A549 (cell line): Measurements from ENCODE around the gene DGKD. TPM values are rescaled to one million over a fixed set of nuclear protein-coding genes. Genes with fewer than 3 reads are reported as not detected.

ENCODE experiments used
- ATAC-seq, 2 experiments: fragments of 200-7000 bp in 1 of 2; fragments of >200 bp in 1 of 2; cut with Nextera tagmentation in 1 of 2; cut with Tn5 transposase in 1 of 2; 3 replicates each; pipeline versions ENCODE4 v1.8.0 to v1.9.1; 2018 to 2020; ENCODE audit warnings: mild to moderate bottlenecking in 1 of 2, moderate library complexity in 1 of 2
- CTCF ChIA-PET: fragments of 300-600 bp; sonication (Branson Sonifier 250); formaldehyde crosslinking; extraction: SDS; loops from one replicate; lab custom pipeline; 2021; ENCODE audit warnings: antibody characterized with exemption, inconsistent platforms; lab: Yijun Ruan, JAX
- POLR2A ChIA-PET: fragments of 350-600 bp; formaldehyde crosslinking; extraction: SDS; loops from one replicate; lab custom pipeline; 2021; ENCODE audit warnings: antibody characterized with exemption, inconsistent platforms; lab: Yijun Ruan, JAX
- DNase-seq, 2 experiments: peaks; one replicate each; pipeline versions ENCODE4 v3.0.0 to v3.0.0-alpha.2; 2011 to 2016; ENCODE audit warnings: low read depth in 1 of 2, low spot score in 1 of 2
- FAIRE-seq: peaks from 2 replicates; lab custom pipeline; 2011; peaks lifted over from hg19 to GRCh38; lab: Jason Lieb, UNC
- H3K27ac ChIP-seq, 2 experiments: fragments of >200 bp; sonication (Bioruptor Twin); formaldehyde crosslinking; 3 replicates each; pipeline ENCODE4 v1.5.1; 2016 to 2017
- H3K4me1 ChIP-seq: fragments of >200 bp; sonication (Bioruptor Twin); formaldehyde crosslinking; 3 replicates; pipeline ENCODE4 v1.6.1; 2016
- H3K4me2 ChIP-seq: fragments of >200 bp; sonication (Bioruptor Twin); formaldehyde crosslinking; 3 replicates; pipeline ENCODE4 v1.6.1; 2016
- H3K4me3 ChIP-seq: fragments of >200 bp; sonication (Bioruptor Twin); formaldehyde crosslinking; 3 replicates; pipeline ENCODE4 v1.5.1; 2016
- H3K9me3 ChIP-seq: fragments of >200 bp; sonication (Bioruptor Twin); formaldehyde crosslinking; 3 replicates; pipeline ENCODE4 v1.6.1; 2016
- ATOH8 ChIP-seq: fragments of 250-450 bp; sonication (Bioruptor Pico); IDR thresholded peaks from 2 replicates; pipeline ENCODE4 v1.5.0; 2020; ENCODE audit warnings: low read depth, mild to moderate bottlenecking, moderate library complexity
- CEBPB ChIP-seq, 2 experiments: fragments of >200 bp in 1 of 2; sonication (Bioruptor Twin) in 1 of 2; formaldehyde crosslinking in 1 of 2; IDR thresholded peaks; 2 replicates each; pipeline ENCODE4 v1.6.1; 2012 to 2016
- ELK1 ChIP-seq: fragments of 150-350 bp; IDR thresholded peaks from 2 replicates; pipeline ENCODE4 v1.6.1; 2014; ENCODE audit warnings: low read depth, mild to moderate bottlenecking, low read length
- FOSB ChIP-seq: fragments of 250-450 bp; sonication (Bioruptor Pico); IDR thresholded peaks from 2 replicates; pipeline ENCODE4 v1.5.0; 2020; ENCODE audit warnings: mild to moderate bottlenecking, moderate library complexity
- HEYL ChIP-seq: fragments of 250-450 bp; sonication (Bioruptor Pico); IDR thresholded peaks from 2 replicates; pipeline ENCODE4 v1.8.0; 2021; ENCODE audit warnings: mild to moderate bottlenecking, moderate library complexity
- HMGXB4 ChIP-seq: fragments of 250-450 bp; sonication (Bioruptor Pico); IDR thresholded peaks from 2 replicates; pipeline ENCODE4 v1.5.0; 2021; ENCODE audit warnings: mild to moderate bottlenecking, moderate library complexity, borderline replicate concordance
- HOXA7 ChIP-seq: fragments of 250-450 bp; sonication (Bioruptor Pico); IDR thresholded peaks from 2 replicates; pipeline ENCODE4 v1.5.0; 2020; ENCODE audit warnings: mild to moderate bottlenecking, moderate library complexity
- HOXB5 ChIP-seq: fragments of 250-450 bp; sonication (Bioruptor Pico); IDR thresholded peaks from 2 replicates; pipeline ENCODE4 v1.5.0; 2020; ENCODE audit warnings: mild to moderate bottlenecking, moderate library complexity
- KDM1A ChIP-seq: fragments of 200-600 bp; sonication (generic); IDR thresholded peaks from 2 replicates; pipeline ENCODE4 v1.6.1; 2016; ENCODE audit warnings: low read depth, mild to moderate bottlenecking
- NPAS2 ChIP-seq: fragments of 250-450 bp; sonication (Bioruptor Pico); IDR thresholded peaks from 2 replicates; pipeline ENCODE4 v1.8.0; 2022; ENCODE audit warnings: mild to moderate bottlenecking, moderate library complexity, borderline replicate concordance
- NR3C1 ChIP-seq: fragments of >200 bp; sonication (Bioruptor Twin); formaldehyde crosslinking; IDR thresholded peaks from 3 replicates; pipeline ENCODE4 v1.6.1; 2017
- PHF8 ChIP-seq: fragments of 200-600 bp; sonication (generic); IDR thresholded peaks from 2 replicates; pipeline ENCODE4 v1.6.1; 2016; ENCODE audit warnings: low read depth, mild to moderate bottlenecking, antibody characterized with exemption, moderate library complexity, borderline replicate concordance
- POLR2AphosphoS2 ChIP-seq: conservative IDR thresholded peaks from 2 replicates; pipeline ENCODE4 v1.6.1; 2012; ENCODE audit warnings: low read length, improper control_type of control experiment, inconsistent platforms
- RAD21 ChIP-seq, 2 experiments: fragments of >200 bp in 1 of 2; sonication (Bioruptor Twin) in 1 of 2; formaldehyde crosslinking in 1 of 2; IDR thresholded peaks in 1 of 2; conservative IDR thresholded peaks in 1 of 2; 2 replicates in 1 of 2; 3 replicates in 1 of 2; pipeline ENCODE4 v1.6.1; 2012 to 2018; ENCODE audit warnings: inconsistent platforms in 1 of 2
- RNF2 ChIP-seq: fragments of 200-600 bp; sonication (generic); IDR thresholded peaks from 2 replicates; pipeline ENCODE4 v1.6.1; 2016; ENCODE audit warnings: low read depth, mild to moderate bottlenecking, antibody characterized with exemption, moderate library complexity, borderline replicate concordance
- SREBF2 ChIP-seq: fragments of 450-650 bp; IDR thresholded peaks from 2 replicates; pipeline ENCODE4 v1.6.1; 2014; ENCODE audit warnings: mild to moderate bottlenecking, moderate library complexity
- TP53 ChIP-seq: fragments of 250-450 bp; sonication (Bioruptor Pico); IDR thresholded peaks from 2 replicates; pipeline ENCODE4 v1.5.0; 2021; ENCODE audit warnings: mild to moderate bottlenecking, moderate library complexity
- WGBS: methylation state at CpG from one replicate; pipeline ENCODE4 v1.1.6; 2017; ENCODE audit errors: missing lambda C conversion rate; 5-methylcytosine and 5-hydroxymethylcytosine counted together
- polyA plus RNA-seq, 4 experiments: library from polyadenylated mRNA; depleted of rRNA in 3 of 4; stranded (reverse); fragments of >200 nt; fragmentation: RNase III in 1 of 4; extraction: RNeasy Plus Mini Kit Qiagen cat#74134 plus additional on column Dnase treatment in 1 of 4; gene quantifications; 2 replicates in 3 of 4; 3 replicates in 1 of 4; pipeline ENCODE4 v1.2.3, GENCODE V29; 2011 to 2017
- TF ChIP-seq, protein P1 (sequence below): fragments of 450-650 bp; IDR thresholded peaks from 2 replicates; pipeline ENCODE4 v1.6.1; 2014; ENCODE audit warnings: antibody characterized with exemption

DGKD gene
- polyA plus RNA-seq, 2 of the 4 experiments (the other 2 are of a cell fraction), result 68.8 to 99.6 TPM

DNA sequence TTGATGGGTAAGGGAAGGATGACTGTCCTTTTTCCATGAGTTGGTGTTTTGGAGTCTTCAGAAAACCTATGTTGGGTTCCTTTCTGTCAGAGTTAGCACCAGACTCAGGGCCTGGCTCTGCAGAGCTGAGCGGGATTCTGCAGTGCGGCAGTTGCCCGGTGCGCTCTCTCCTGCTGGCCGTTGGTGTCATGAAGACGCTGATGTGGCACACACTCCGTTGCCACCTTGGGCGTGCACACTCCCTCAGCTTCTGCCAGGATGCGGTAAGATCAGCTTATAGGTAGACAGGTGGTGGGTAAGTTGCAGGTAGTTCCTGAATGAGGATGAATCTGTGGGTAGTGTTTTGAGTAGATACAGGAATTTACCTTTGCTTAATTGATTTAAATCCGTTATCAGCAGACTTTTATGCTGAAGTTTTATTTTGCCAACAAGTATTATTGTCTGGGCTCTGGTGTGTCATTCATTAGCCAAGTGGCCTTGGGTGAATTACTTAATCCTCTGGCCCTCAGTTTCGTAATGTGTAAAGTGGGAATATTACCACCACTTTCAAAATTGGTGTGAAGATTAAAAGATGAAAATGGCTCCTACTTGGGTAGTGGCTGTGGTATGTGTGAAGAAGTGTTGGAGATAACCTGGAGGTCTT lies 26.8 kb downstream of the DGKD start:
- Histone ChIP-seq H3K4me3 (no peak overlapping the region), H3K27ac (peak overlapping the region in 1 of 2 experiments; percentile 72; a peak in 4 of 6 replicates), H3K4me1 (peaks cover 77% of the 10 kb centered on the region), H3K4me2 (peak overlapping the region; percentile 34)
- DNase-seq, result no peak
- CTCF ChIA-PET, result interaction anchor here (0.6 to 1.1 kb wide), 2 partner anchors 8 to 486 kb away, joined by 3 to 4 read pairs; no protein-coding TSS in a partner anchor
- 87% methylated on average over 11 of the region's 11 CpGs for WGBS
- ATAC-seq, result no peak
- no peak for FAIRE-seq
- TF ChIP-seq CEBPB (IDR thresholded peaks at IDR 0.05), result peak; percentile 19 to 65; a peak in 3 of 4 replicates
- no peak for TF ChIP-seq NPAS2 (CRISPR knock-in tag)
- 0 out of 2 replicates have a peak, but pooled peaks have one; percentile 20 for TF ChIP-seq KDM1A
- TF ChIP-seq, protein P1, sequence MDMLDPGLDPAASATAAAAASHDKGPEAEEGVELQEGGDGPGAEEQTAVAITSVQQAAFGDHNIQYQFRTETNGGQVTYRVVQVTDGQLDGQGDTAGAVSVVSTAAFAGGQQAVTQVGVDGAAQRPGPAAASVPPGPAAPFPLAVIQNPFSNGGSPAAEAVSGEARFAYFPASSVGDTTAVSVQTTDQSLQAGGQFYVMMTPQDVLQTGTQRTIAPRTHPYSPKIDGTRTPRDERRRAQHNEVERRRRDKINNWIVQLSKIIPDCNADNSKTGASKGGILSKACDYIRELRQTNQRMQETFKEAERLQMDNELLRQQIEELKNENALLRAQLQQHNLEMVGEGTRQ, result no peak
- TF ChIP-seq ELK1, result no peak
- TF ChIP-seq, all 56 proteins: peak for 2
- POLR2A ChIA-PET, result no interaction called here
- H3K9me3 ChIP-seq, result no peaks in the 10 kb centered on the region

GRCh38 chr2:233381638-233381995 lies 27.3 kb downstream of the DGKD start:
- DNase-seq (no peak), FAIRE-seq (no peak), ATAC-seq (no peak)
- no peak for TF ChIP-seq RAD21 (conservative IDR thresholded peaks at IDR 0.05 in 1 of 2, IDR thresholded peaks at IDR 0.05 in 1 of 2)
- no peak for TF ChIP-seq PHF8
- TF ChIP-seq HMGXB4 (CRISPR knock-in tag), result no peak
- TF ChIP-seq SREBF2, result no peak
- no peak for TF ChIP-seq NR3C1
- TF ChIP-seq HOXB5 (CRISPR knock-in tag), result no peak
- no peak for TF ChIP-seq HEYL
- TF ChIP-seq RNF2, result no peak
- TF ChIP-seq FOSB (CRISPR knock-in tag), result no peak
- TF ChIP-seq ATOH8 (CRISPR knock-in tag), result no peak
- TF ChIP-seq HOXA7, result no peak
- no peak for TF ChIP-seq TP53
- no peak for TF ChIP-seq POLR2AphosphoS2
- ChIA-PET POLR2A (no interaction called here), CTCF (no interaction called here)
- H3K9me3 ChIP-seq, result no peaks in the 10 kb centered on the region
- peak overlapping the region; percentile 34 for H3K4me2 ChIP-seq
- no peak overlapping the region for H3K4me3 ChIP-seq
- peak overlapping the region in 1 of 2 experiments; percentile 72; a peak in 4 of 6 replicates for H3K27ac ChIP-seq
- peaks cover 81% of the 10 kb centered on the region for H3K4me1 ChIP-seq
- 72% methylated on average over 4 of the region's 4 CpGs for WGBS
